RCC 7860 (cell line): ENCODE data around the gene KMT2A.

ENCODE experiments used
- DNase-seq: peaks from one replicate; pipeline ENCODE4 v3.0.0-alpha.2; 2015; ENCODE audit warnings: low spot score
- FAIRE-seq: peaks from 2 replicates; lab custom pipeline; 2012; peaks lifted over from hg19 to GRCh38; lab: Jason Lieb, UNC

KMT2A gene

GRCh38 chr11:118574636-118575035 is 138.3 kb downstream of the KMT2A start:
- no peak for DNase-seq
- no peak for FAIRE-seq
